HepG2 (cell line): ENCODE data around the gene ANKRD12. TPM values are rescaled to one million over a fixed set of nuclear protein-coding genes. Genes with fewer than 3 reads are reported as not detected.

ENCODE experiments used
- ARID2 ChIP-seq: sonication (generic); formaldehyde crosslinking; IDR thresholded peaks from 2 replicates; pipeline ENCODE4 v1.8.1; 2022; ENCODE audit warnings: mild to moderate bottlenecking, missing genetic modification reagents, borderline replicate concordance
- BCL6 ChIP-seq: IDR thresholded peaks from 2 replicates; pipeline ENCODE4 v1.6.1; 2016; ENCODE audit warnings: missing genetic modification reagents, missing compliant biosample characterization
- CEBPG ChIP-seq: IDR thresholded peaks from 2 replicates; pipeline ENCODE4 v1.6.1; 2016
- CREM ChIP-seq, 2 experiments: sonication (generic) in 1 of 2; formaldehyde crosslinking in 1 of 2; IDR thresholded peaks; 2 replicates each; pipeline versions ENCODE4 v1.4.0 to v1.6.1; 2016 to 2020; ENCODE audit warnings: antibody characterized with exemption in 1 of 2, mild to moderate bottlenecking in 1 of 2, missing genetic modification reagents in 1 of 2
- HNF1B ChIP-seq: sonication (generic); formaldehyde crosslinking; IDR thresholded peaks from 2 replicates; pipeline ENCODE4 v1.5.1; 2020; ENCODE audit warnings: mild to moderate bottlenecking, moderate library complexity, missing genetic modification reagents
- IRF2 ChIP-seq: IDR thresholded peaks from 2 replicates; pipeline ENCODE4 v1.6.1; 2018; ENCODE audit warnings: missing genetic modification reagents, missing compliant biosample characterization
- NCOA1 ChIP-seq: sonication (generic); formaldehyde crosslinking; IDR thresholded peaks from 2 replicates; pipeline ENCODE4 v1.9.0; 2021; ENCODE audit warnings: missing genetic modification reagents
- NR2F2 ChIP-seq: IDR thresholded peaks from 2 replicates; pipeline ENCODE4 v1.6.1; 2012; ENCODE audit warnings: low read depth, inconsistent platforms, borderline replicate concordance
- NR3C1 ChIP-seq: sonication (generic); formaldehyde crosslinking; IDR thresholded peaks from 2 replicates; pipeline ENCODE4 v1.4.0; 2020; ENCODE audit warnings: missing genetic modification reagents
- POGZ ChIP-seq: sonication (generic); formaldehyde crosslinking; IDR thresholded peaks from 2 replicates; pipeline ENCODE4 v1.4.0; 2020; ENCODE audit warnings: mild to moderate bottlenecking, missing genetic modification reagents
- RBM39 ChIP-seq: fragments of 200-400 bp; formaldehyde crosslinking; IDR thresholded peaks from one replicate; pipeline ENCODE4 v1.6.1; 2018; ENCODE audit warnings: antibody characterized with exemption, mild to moderate bottlenecking, low read depth, low read length; ENCODE audit not compliant: poor library complexity, severe bottlenecking
- SOX6 ChIP-seq, 2 experiments: fragments of 450-650 bp in 1 of 2; sonication (generic) in 1 of 2; formaldehyde crosslinking in 1 of 2; IDR thresholded peaks; 2 replicates each; pipeline versions ENCODE4 v1.4.0 to v1.6.1; 2017 to 2020; ENCODE audit warnings: antibody characterized with exemption in 1 of 2, mild to moderate bottlenecking in 1 of 2, missing genetic modification reagents in 1 of 2
- ZNF317 ChIP-seq: sonication (generic); formaldehyde crosslinking; IDR thresholded peaks from 2 replicates; pipeline ENCODE4 v1.5.0; 2020; ENCODE audit warnings: mild to moderate bottlenecking, missing genetic modification reagents
- ZNF567 ChIP-seq: sonication (generic); formaldehyde crosslinking; IDR thresholded peaks from 2 replicates; pipeline ENCODE4 v1.8.1; 2023; ENCODE audit warnings: mild to moderate bottlenecking, missing genetic modification reagents, borderline replicate concordance
- ZNF724P ChIP-seq: sonication (generic); formaldehyde crosslinking; IDR thresholded peaks from 2 replicates; pipeline ENCODE4 v1.8.0; 2022; ENCODE audit warnings: missing genetic modification reagents, borderline replicate concordance
- polyA plus RNA-seq, 8 experiments: library from polyadenylated mRNA; depleted of rRNA in 3 of 8; stranded (reverse) in 7 of 8; unstranded in 1 of 8; fragments of >200 nt; fragmentation: Illumina TruSeq in 4 of 8; extraction: Trizol in 4 of 8; gene quantifications; 2 replicates each; pipeline versions ENCODE4 v1.2.1 to v1.2.3, GENCODE V29; 2011 to 2016; ENCODE audit warnings: low read depth in 4 of 8, missing spikeins in 1 of 8, mixed read lengths in 1 of 8; ENCODE audit not compliant: insufficient read depth in 1 of 8
- total RNA-seq, 5 experiments: library from RNA; depleted of rRNA; stranded (reverse); fragments of >200 nt; fragmentation: Illumina TruSeq; extraction: Trizol; gene quantifications; 2 replicates each; pipeline ENCODE4 v1.2.3, GENCODE V29; 2016; ENCODE audit warnings: low read depth in 1 of 5
- TF ChIP-seq, protein P1 (sequence below): IDR thresholded peaks from 2 replicates; pipeline ENCODE4 v1.6.1; 2016; ENCODE audit warnings: missing compliant biosample characterization, missing genetic modification reagents, borderline replicate concordance
- TF ChIP-seq, protein P2 (sequence below): sonication (generic); formaldehyde crosslinking; IDR thresholded peaks from 2 replicates; pipeline ENCODE4 v1.8.0; 2022; ENCODE audit warnings: mild to moderate bottlenecking, missing genetic modification reagents; ENCODE audit not compliant: insufficient replicate concordance
- TF ChIP-seq, protein P3 (sequence below): sonication (generic); formaldehyde crosslinking; conservative IDR thresholded peaks from 2 replicates; pipeline ENCODE4 v1.8.0; 2022; ENCODE audit warnings: low read depth, missing genetic modification reagents
- TF ChIP-seq, protein P4 (sequence below): sonication (generic); formaldehyde crosslinking; IDR thresholded peaks from 2 replicates; pipeline ENCODE4 v1.5.0; 2020; ENCODE audit warnings: mild to moderate bottlenecking, missing genetic modification reagents
- TF ChIP-seq, protein P5 (sequence below): sonication (generic); formaldehyde crosslinking; IDR thresholded peaks from 2 replicates; pipeline ENCODE4 v1.5.0; 2020; ENCODE audit warnings: missing genetic modification reagents, mild to moderate bottlenecking, borderline replicate concordance

ANKRD12 gene
- total and polyA plus RNA-seq, 2 of the 13 experiments (the other 11 are each of a cell fraction or from before 2014, with no cell fraction given) = 6.0 to 23.2 TPM

DNA sequence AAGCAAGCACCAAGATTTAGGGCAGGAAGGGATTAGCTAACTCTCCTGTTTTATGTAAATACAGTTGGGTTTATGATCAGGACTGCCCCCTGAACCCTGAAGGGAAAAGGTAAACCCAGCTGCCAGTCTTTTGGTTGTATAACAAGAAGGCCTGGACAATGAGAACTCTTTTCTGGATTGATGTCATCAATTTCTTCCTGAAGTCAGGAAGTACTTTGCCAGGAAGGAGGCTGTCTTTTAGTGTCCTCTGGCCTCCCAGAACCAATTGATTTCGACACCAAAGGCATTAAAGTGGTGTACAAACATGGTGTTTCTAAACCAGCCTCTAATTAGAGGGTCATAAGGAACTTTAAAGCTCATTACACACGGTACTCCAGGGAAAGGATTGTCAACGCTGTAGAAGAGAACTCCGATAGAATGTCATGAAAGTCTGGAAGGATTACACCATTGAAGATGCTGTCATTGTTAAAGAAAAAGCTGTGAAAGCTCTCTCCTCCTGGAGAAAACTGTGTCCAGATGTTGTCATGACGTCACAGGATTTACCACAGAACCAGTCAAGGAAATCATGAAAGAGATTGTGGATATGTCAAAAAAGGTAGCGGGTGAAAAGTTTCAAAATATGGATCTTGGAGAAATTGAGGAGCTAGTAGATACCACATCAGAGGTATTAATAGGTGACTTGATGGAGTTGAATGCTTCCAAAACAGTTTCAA lies 78.8 kb downstream of the ANKRD12 start (continued):
- no peak for TF ChIP-seq NR3C1
- TF ChIP-seq, protein P1, sequence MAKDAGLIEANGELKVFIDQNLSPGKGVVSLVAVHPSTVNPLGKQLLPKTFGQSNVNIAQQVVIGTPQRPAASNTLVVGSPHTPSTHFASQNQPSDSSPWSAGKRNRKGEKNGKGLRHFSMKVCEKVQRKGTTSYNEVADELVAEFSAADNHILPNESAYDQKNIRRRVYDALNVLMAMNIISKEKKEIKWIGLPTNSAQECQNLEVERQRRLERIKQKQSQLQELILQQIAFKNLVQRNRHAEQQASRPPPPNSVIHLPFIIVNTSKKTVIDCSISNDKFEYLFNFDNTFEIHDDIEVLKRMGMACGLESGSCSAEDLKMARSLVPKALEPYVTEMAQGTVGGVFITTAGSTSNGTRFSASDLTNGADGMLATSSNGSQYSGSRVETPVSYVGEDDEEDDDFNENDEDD (CRISPR knock-in tag) = no peak
- no peak for TF ChIP-seq SOX6 (IDR thresholded peaks at IDR 0.05)
- peak; percentile 88 for TF ChIP-seq SOX6 (CRISPR knock-in tag; IDR thresholded peaks at IDR 0.05)
- TF ChIP-seq ARID2 (CRISPR knock-in tag) = no peak
- no peak for TF ChIP-seq ZNF724P (CRISPR knock-in tag)
- TF ChIP-seq ZNF317 (CRISPR knock-in tag) = 0 out of 2 replicates have a peak, but pooled peaks have one; percentile 30
- peak; percentile 79 for TF ChIP-seq CEBPG (CRISPR knock-in tag)
- TF ChIP-seq, protein P2, sequence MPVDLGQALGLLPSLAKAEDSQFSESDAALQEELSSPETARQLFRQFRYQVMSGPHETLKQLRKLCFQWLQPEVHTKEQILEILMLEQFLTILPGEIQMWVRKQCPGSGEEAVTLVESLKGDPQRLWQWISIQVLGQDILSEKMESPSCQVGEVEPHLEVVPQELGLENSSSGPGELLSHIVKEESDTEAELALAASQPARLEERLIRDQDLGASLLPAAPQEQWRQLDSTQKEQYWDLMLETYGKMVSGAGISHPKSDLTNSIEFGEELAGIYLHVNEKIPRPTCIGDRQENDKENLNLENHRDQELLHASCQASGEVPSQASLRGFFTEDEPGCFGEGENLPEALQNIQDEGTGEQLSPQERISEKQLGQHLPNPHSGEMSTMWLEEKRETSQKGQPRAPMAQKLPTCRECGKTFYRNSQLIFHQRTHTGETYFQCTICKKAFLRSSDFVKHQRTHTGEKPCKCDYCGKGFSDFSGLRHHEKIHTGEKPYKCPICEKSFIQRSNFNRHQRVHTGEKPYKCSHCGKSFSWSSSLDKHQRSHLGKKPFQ = no peak
- TF ChIP-seq IRF2 (CRISPR knock-in tag) = peak; percentile 58; the same call in 1 of the 2 replicates
- TF ChIP-seq NCOA1 (CRISPR knock-in tag) = no peak
- TF ChIP-seq ZNF567 = no peak
- TF ChIP-seq NR2F2 = peak; percentile 78; the same call in 1 of the 2 replicates
- TF ChIP-seq, protein P3, sequence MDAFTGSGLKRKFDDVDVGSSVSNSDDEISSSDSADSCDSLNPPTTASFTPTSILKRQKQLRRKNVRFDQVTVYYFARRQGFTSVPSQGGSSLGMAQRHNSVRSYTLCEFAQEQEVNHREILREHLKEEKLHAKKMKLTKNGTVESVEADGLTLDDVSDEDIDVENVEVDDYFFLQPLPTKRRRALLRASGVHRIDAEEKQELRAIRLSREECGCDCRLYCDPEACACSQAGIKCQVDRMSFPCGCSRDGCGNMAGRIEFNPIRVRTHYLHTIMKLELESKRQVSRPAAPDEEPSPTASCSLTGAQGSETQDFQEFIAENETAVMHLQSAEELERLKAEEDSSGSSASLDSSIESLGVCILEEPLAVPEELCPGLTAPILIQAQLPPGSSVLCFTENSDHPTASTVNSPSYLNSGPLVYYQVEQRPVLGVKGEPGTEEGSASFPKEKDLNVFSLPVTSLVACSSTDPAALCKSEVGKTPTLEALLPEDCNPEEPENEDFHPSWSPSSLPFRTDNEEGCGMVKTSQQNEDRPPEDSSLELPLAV (CRISPR knock-in tag) = no peak
- TF ChIP-seq, protein P4, sequence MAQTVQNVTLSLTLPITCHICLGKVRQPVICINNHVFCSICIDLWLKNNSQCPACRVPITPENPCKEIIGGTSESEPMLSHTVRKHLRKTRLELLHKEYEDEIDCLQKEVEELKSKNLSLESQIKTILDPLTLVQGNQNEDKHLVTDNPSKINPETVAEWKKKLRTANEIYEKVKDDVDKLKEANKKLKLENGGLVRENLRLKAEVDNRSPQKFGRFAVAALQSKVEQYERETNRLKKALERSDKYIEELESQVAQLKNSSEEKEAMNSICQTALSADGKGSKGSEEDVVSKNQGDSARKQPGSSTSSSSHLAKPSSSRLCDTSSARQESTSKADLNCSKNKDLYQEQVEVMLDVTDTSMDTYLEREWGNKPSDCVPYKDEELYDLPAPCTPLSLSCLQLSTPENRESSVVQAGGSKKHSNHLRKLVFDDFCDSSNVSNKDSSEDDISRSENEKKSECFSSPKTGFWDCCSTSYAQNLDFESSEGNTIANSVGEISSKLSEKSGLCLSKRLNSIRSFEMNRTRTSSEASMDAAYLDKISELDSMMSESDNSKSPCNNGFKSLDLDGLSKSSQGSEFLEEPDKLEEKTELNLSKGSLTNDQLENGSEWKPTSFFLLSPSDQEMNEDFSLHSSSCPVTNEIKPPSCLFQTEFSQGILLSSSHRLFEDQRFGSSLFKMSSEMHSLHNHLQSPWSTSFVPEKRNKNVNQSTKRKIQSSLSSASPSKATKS = no peak
- TF ChIP-seq RBM39 = no peak
- peak; percentile 64; the same call in 1 of the 2 replicates for TF ChIP-seq BCL6 (CRISPR knock-in tag)
- TF ChIP-seq HNF1B (CRISPR knock-in tag) = peak; percentile 32; the same call in 1 of the 2 replicates
- TF ChIP-seq, protein P5, sequence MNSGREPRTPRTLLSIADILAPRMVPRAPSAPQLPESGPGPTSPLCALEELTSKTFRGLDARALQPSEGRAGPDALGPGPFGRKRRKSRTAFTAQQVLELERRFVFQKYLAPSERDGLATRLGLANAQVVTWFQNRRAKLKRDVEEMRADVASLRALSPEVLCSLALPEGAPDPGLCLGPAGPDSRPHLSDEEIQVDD = no peak
- TF ChIP-seq CREM (IDR thresholded peaks at IDR 0.05) = peak; percentile 82
- TF ChIP-seq CREM (CRISPR knock-in tag; IDR thresholded peaks at IDR 0.05) = no peak
- peak; percentile 93 for TF ChIP-seq POGZ (CRISPR knock-in tag)
